ENCODE results near the gene LLGL1.

Gene LLGL1

GRCh38 chr17:18253947-18254821, 28.7 kb downstream of the LLGL1 start:
- DNase-seq = no peak

GRCh38 chr17:18254888-18255649, 29.6 kb downstream of the LLGL1 start:
- no peak for DNase-seq

GRCh38 chr17:18256351-18256750, 30.9 kb downstream of the LLGL1 start:
- DNase-seq = no peak

GRCh38 chr17:18256776-18257175, 31.3 kb downstream of the LLGL1 start:
- DNase-seq = no peak

GRCh38 chr17:18257268-18257981, 32.0 kb downstream of the LLGL1 start:
- peak; percentile 80 for DNase-seq

- peak; percentile 93 for DNase-seq
Measured at GRCh38 chr17:18257982-18258355, 32.5 kb downstream of the LLGL1 start.

- peak; percentile 60 for DNase-seq
Measured at GRCh38 chr17:18258356-18259038, 33.1 kb downstream of the LLGL1 start, which contains the start of gene FLII. Gene FLII (minus strand): TSS chr17:18258738. CDS start chr17:18258690, 48 bp downstream.

GRCh38 chr17:18259621-18260331, 34.3 kb downstream of the LLGL1 start:
- DNase-seq = no peak

GRCh38 chr17:18260332-18261145, 35.1 kb downstream of the LLGL1 start, which contains the start of gene MIEF2:
Gene MIEF2 (plus strand): TSS chr17:18260662. CDS start chr17:18262721, 2,059 bp downstream.
- peak; percentile 95 for DNase-seq

- DNase-seq = peak; percentile 30
Measured at GRCh38 chr17:18261146-18261515, 35.7 kb downstream of the LLGL1 start.

- no peak for DNase-seq
Measured at GRCh38 chr17:18261659-18262058, 36.2 kb downstream of the LLGL1 start.

- peak; percentile 3 for DNase-seq
Measured at GRCh38 chr17:18262111-18262510, 36.7 kb downstream of the LLGL1 start.

GRCh38 chr17:18262641-18263040, 37.2 kb downstream of the LLGL1 start:
- peak; percentile 17 for DNase-seq

GRCh38 chr17:18263885-18264682, 38.6 kb downstream of the LLGL1 start:
- no peak for DNase-seq

- DNase-seq = no peak
Measured at GRCh38 chr17:18267366-18267765, 41.9 kb downstream of the LLGL1 start.

GRCh38 chr17:18267927-18268711, 42.7 kb downstream of the LLGL1 start:
- no peak for DNase-seq

- no peak for DNase-seq
Measured at GRCh38 chr17:18270046-18270931, 44.9 kb downstream of the LLGL1 start.

GRCh38 chr17:18277076-18277475, 51.6 kb downstream of the LLGL1 start:
- no peak for DNase-seq

Measured in inflammatory macrophage treated with lipopolysaccharide for 4 hours (primary cell).